GM13977 (cell line): Measurements from ENCODE around the gene EVL.

Experiments
- DNase-seq: peaks from one replicate; pipeline ENCODE4 v3.0.0; 2012; ENCODE audit warnings: low spot score
- CTCF ChIP-seq: IDR thresholded peaks from 2 replicates; pipeline ENCODE4 v1.5.1; 2012; ENCODE audit warnings: mild to moderate bottlenecking, control low read depth; ENCODE audit not compliant: insufficient read depth; ENCODE audit errors: extremely low read depth, missing control alignments
- in situ Hi-C: fragments of 300-500 bp; cut with MboI; formaldehyde crosslinking; loops from one replicate; pipeline ENCODE4 v1.12.0; 2022; ENCODE audit warnings: low sequenced_read_pairs, low pct_unique_long_range_greater_than_20kb, mixed read lengths, inconsistent platforms; ENCODE audit not compliant: unreplicated experiment

EVL gene

GRCh38 chr14:100140452-100141078 is 75.3 kb downstream of the EVL start:
- TF ChIP-seq CTCF = no peak
- in situ Hi-C loops = no loop called here

GRCh38 chr14:100141098-100141497 is 75.9 kb downstream of the EVL start:
- TF ChIP-seq CTCF = no peak
- in situ Hi-C loops = no loop called here
- no peak for DNase-seq

More at GRCh38 chr14:100140452-100141078, 75.3 kb downstream of the EVL start:
- DNase-seq = no peak

- no peak for DNase-seq
- in situ Hi-C loops = no loop called here
- no peak for TF ChIP-seq CTCF
Measured at GRCh38 chr14:100142073-100143040, 77.1 kb downstream of the EVL start.

DNA sequence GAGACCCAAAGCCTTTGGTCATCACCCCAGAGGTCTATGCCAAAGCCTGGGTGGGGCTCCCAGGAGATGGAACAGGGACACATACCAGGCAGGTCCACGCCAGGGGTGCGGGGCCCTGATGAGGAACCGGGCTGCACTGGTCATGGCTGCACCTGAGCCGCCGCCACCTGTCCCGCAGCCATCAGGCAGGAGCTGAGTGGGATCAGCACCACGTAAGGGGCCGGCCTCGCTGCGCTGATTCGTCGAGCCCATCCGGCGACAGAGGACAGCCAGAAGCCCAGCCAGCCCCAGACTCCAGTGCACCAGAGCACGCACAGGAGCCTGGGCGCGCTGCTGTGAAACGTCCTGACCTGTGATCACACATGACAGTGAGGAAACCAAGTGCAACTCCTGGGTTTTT is 78.3 kb downstream of the EVL start:
- in situ Hi-C loops = no loop called here
- TF ChIP-seq CTCF = no peak
- DNase-seq = no peak

GRCh38 chr14:100143934-100144333 is 78.7 kb downstream of the EVL start:
- DNase-seq = no peak
- in situ Hi-C loops = no loop called here
- no peak for TF ChIP-seq CTCF

GRCh38 chr14:100144645-100144995 is 79.4 kb downstream of the EVL start:
- in situ Hi-C loops = no loop called here
- TF ChIP-seq CTCF = no peak
- no peak for DNase-seq
